ENCODE measurements around the gene CINP.

DNA sequence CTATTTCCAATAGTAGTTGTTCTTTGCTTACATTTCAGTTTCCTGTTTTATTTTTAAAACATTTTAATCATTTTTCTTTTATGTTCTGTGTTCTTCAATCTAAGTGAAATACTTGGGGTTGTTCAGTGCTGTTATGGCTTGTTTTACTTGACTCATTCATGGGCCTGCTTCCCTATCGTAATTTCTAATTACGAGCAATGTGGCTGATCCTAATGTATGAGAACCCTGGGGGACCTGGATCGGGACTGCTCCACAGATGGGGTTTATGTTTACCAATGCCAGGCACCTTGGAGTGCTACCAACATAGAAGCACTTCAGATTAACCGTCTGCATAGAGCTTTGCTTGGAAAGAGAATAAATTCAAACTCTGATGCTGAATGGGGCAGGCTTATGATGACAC, 29.8 kb upstream of the CINP start:
- TF ChIP-seq, protein P1, sequence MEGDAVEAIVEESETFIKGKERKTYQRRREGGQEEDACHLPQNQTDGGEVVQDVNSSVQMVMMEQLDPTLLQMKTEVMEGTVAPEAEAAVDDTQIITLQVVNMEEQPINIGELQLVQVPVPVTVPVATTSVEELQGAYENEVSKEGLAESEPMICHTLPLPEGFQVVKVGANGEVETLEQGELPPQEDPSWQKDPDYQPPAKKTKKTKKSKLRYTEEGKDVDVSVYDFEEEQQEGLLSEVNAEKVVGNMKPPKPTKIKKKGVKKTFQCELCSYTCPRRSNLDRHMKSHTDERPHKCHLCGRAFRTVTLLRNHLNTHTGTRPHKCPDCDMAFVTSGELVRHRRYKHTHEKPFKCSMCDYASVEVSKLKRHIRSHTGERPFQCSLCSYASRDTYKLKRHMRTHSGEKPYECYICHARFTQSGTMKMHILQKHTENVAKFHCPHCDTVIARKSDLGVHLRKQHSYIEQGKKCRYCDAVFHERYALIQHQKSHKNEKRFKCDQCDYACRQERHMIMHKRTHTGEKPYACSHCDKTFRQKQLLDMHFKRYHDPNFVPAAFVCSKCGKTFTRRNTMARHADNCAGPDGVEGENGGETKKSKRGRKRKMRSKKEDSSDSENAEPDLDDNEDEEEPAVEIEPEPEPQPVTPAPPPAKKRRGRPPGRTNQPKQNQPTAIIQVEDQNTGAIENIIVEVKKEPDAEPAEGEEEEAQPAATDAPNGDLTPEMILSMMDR (IDR thresholded peaks at IDR 0.05; ENCODE audit: low read depth, low read length, poor library complexity, severe bottlenecking): no peak
- no peak for TF ChIP-seq EZH2phosphoT487 (IDR thresholded peaks at IDR 0.05; ENCODE audit: borderline replicate concordance, low read length)
